ENCODE measurements around the gene DYNC1I1.

DYNC1I1 gene

GRCh38 chr7:95996886-95997285, 224.5 kb downstream of the DYNC1I1 start:
- Histone ChIP-seq H3K9me3 (ENCODE audit: insufficient read depth, low read depth, low read length) (no peaks in the 10 kb centered on the region), H3K79me2 (ENCODE audit: control insufficient read depth, insufficient read depth, low read length, poor library complexity) (no peaks in the 10 kb centered on the region), H3K36me3 (ENCODE audit: control insufficient read depth in 1 of 2, insufficient read depth in 2 of 2, low read length in 2 of 2) (no peaks in the 10 kb centered on the region), H3K18ac (ENCODE audit: low read length) (no peak overlapping the region), H2BK120ac (ENCODE audit: insufficient read depth, low read length, poor library complexity) (no peak overlapping the region), H2BK5ac (ENCODE audit: low read depth, low read length, poor library complexity) (no peak overlapping the region), H3K14ac (ENCODE audit: low read length) (no peak overlapping the region), H4K12ac (ENCODE audit: low read depth, low read length) (no peak overlapping the region), H3K79me1 (ENCODE audit: low read length) (no peaks in the 10 kb centered on the region), H4K91ac (ENCODE audit: low read depth, low read length) (no peak overlapping the region), H2BK12ac (ENCODE audit: low read length) (no peak overlapping the region), H3K27ac (ENCODE audit: low read depth, low read length) (no peak overlapping the region), H3K23ac (ENCODE audit: low read length) (no peak overlapping the region), H3K4ac (ENCODE audit: low read depth, low read length) (no peak overlapping the region), H3K9ac (ENCODE audit: low read length) (no peak overlapping the region), H2AFZ (ENCODE audit: insufficient read depth, low read length, poor library complexity) (no peak overlapping the region), H4K8ac (ENCODE audit: low read depth, low read length) (no peak overlapping the region), H3K27me3 (ENCODE audit: insufficient read depth, low read length) (no peaks in the 10 kb centered on the region), H3K4me2 (ENCODE audit: low read length) (no peak overlapping the region), H2AK5ac (ENCODE audit: low read length) (no peak overlapping the region), H3K4me1 (ENCODE audit: control insufficient read depth in 1 of 2, insufficient read depth in 2 of 2, low read length in 2 of 2) (no peaks in the 10 kb centered on the region), H3K4me3 (ENCODE audit: low read depth, low read length) (no peak overlapping the region)
- no CpG with 5 or more reads among the region's 1 CpG for WGBS (ENCODE audit: extremely low coverage, insufficient coverage, insufficient read length)
- DNase-seq, result no peak

GRCh38 chr7:95997632-95998031, 225.3 kb downstream of the DYNC1I1 start:
- no CpG with 5 or more reads among the region's 1 CpG for WGBS (ENCODE audit: extremely low coverage, insufficient coverage, insufficient read length)
- no peak overlapping the region for H2BK12ac ChIP-seq (ENCODE audit: low read length)
- H3K4ac ChIP-seq (ENCODE audit: low read depth, low read length), result no peak overlapping the region
- no peaks in the 10 kb centered on the region for H3K27me3 ChIP-seq (ENCODE audit: insufficient read depth, low read length)
- no peak overlapping the region for H3K27ac ChIP-seq (ENCODE audit: low read depth, low read length)
- H2BK5ac ChIP-seq (ENCODE audit: low read depth, low read length, poor library complexity), result no peak overlapping the region
- no peaks in the 10 kb centered on the region for H3K9me3 ChIP-seq (ENCODE audit: insufficient read depth, low read depth, low read length)
- no peak overlapping the region for H2BK120ac ChIP-seq (ENCODE audit: insufficient read depth, low read length, poor library complexity)
- no peak overlapping the region for H3K4me2 ChIP-seq (ENCODE audit: low read length)
- no peak overlapping the region for H3K18ac ChIP-seq (ENCODE audit: low read length)
- H3K23ac ChIP-seq (ENCODE audit: low read length), result no peak overlapping the region
- no peaks in the 10 kb centered on the region for H3K79me1 ChIP-seq (ENCODE audit: low read length)
- H3K4me1 ChIP-seq (ENCODE audit: control insufficient read depth in 1 of 2, insufficient read depth in 2 of 2, low read length in 2 of 2), result no peaks in the 10 kb centered on the region
- no peak overlapping the region for H3K14ac ChIP-seq (ENCODE audit: low read length)
- H4K12ac ChIP-seq (ENCODE audit: low read depth, low read length), result no peak overlapping the region
- DNase-seq, result no peak
- H3K9ac ChIP-seq (ENCODE audit: low read length), result no peak overlapping the region
- no peak overlapping the region for H3K4me3 ChIP-seq (ENCODE audit: low read depth, low read length)
- H3K36me3 ChIP-seq (ENCODE audit: control insufficient read depth in 1 of 2, insufficient read depth in 2 of 2, low read length in 2 of 2), result no peaks in the 10 kb centered on the region
- no peak overlapping the region for H2AK5ac ChIP-seq (ENCODE audit: low read length)
- H2AFZ ChIP-seq (ENCODE audit: insufficient read depth, low read length, poor library complexity), result no peak overlapping the region
- H4K91ac ChIP-seq (ENCODE audit: low read depth, low read length), result no peak overlapping the region
- no peak overlapping the region for H4K8ac ChIP-seq (ENCODE audit: low read depth, low read length)
- no peaks in the 10 kb centered on the region for H3K79me2 ChIP-seq (ENCODE audit: control insufficient read depth, insufficient read depth, low read length, poor library complexity)

GRCh38 chr7:95999481-95999880, 227.1 kb downstream of the DYNC1I1 start:
- Histone ChIP-seq H4K91ac (ENCODE audit: low read depth, low read length) (no peak overlapping the region), H3K9ac (ENCODE audit: low read length) (no peak overlapping the region), H3K27me3 (ENCODE audit: insufficient read depth, low read length) (no peaks in the 10 kb centered on the region), H3K4me1 (ENCODE audit: control insufficient read depth in 1 of 2, insufficient read depth in 2 of 2, low read length in 2 of 2) (no peaks in the 10 kb centered on the region), H3K79me2 (ENCODE audit: control insufficient read depth, insufficient read depth, low read length, poor library complexity) (no peaks in the 10 kb centered on the region), H3K4me3 (ENCODE audit: low read depth, low read length) (no peak overlapping the region), H4K12ac (ENCODE audit: low read depth, low read length) (no peak overlapping the region), H3K4me2 (ENCODE audit: low read length) (no peak overlapping the region), H2AFZ (ENCODE audit: insufficient read depth, low read length, poor library complexity) (no peak overlapping the region), H2BK120ac (ENCODE audit: insufficient read depth, low read length, poor library complexity) (no peak overlapping the region), H3K18ac (ENCODE audit: low read length) (no peak overlapping the region), H3K4ac (ENCODE audit: low read depth, low read length) (no peak overlapping the region), H3K14ac (ENCODE audit: low read length) (no peak overlapping the region), H3K79me1 (ENCODE audit: low read length) (no peaks in the 10 kb centered on the region), H2BK12ac (ENCODE audit: low read length) (no peak overlapping the region), H4K8ac (ENCODE audit: low read depth, low read length) (no peak overlapping the region), H3K27ac (ENCODE audit: low read depth, low read length) (no peak overlapping the region), H3K36me3 (ENCODE audit: control insufficient read depth in 1 of 2, insufficient read depth in 2 of 2, low read length in 2 of 2) (no peaks in the 10 kb centered on the region), H2BK5ac (ENCODE audit: low read depth, low read length, poor library complexity) (no peak overlapping the region), H3K23ac (ENCODE audit: low read length) (no peak overlapping the region), H3K9me3 (ENCODE audit: insufficient read depth, low read depth, low read length) (no peaks in the 10 kb centered on the region), H2AK5ac (ENCODE audit: low read length) (no peak overlapping the region)
- DNase-seq, result no peak
- no CpG with 5 or more reads among the region's 6 CpGs for WGBS (ENCODE audit: extremely low coverage, insufficient coverage, insufficient read length)

GRCh38 chr7:96004578-96004977, 232.2 kb downstream of the DYNC1I1 start:
- Histone ChIP-seq H2AFZ (ENCODE audit: insufficient read depth, low read length, poor library complexity) (no peak overlapping the region), H3K14ac (ENCODE audit: low read length) (no peak overlapping the region), H3K4me1 (ENCODE audit: control insufficient read depth in 1 of 2, insufficient read depth in 2 of 2, low read length in 2 of 2) (no peaks in the 10 kb centered on the region), H3K36me3 (ENCODE audit: control insufficient read depth in 1 of 2, insufficient read depth in 2 of 2, low read length in 2 of 2) (no peaks in the 10 kb centered on the region), H2BK12ac (ENCODE audit: low read length) (no peak overlapping the region), H3K9ac (ENCODE audit: low read length) (no peak overlapping the region), H3K18ac (ENCODE audit: low read length) (no peak overlapping the region), H3K4me3 (ENCODE audit: low read depth, low read length) (no peak overlapping the region), H4K8ac (ENCODE audit: low read depth, low read length) (no peak overlapping the region), H3K9me3 (ENCODE audit: insufficient read depth, low read depth, low read length) (no peaks in the 10 kb centered on the region), H3K27ac (ENCODE audit: low read depth, low read length) (no peak overlapping the region), H3K4me2 (ENCODE audit: low read length) (no peak overlapping the region), H2BK120ac (ENCODE audit: insufficient read depth, low read length, poor library complexity) (no peak overlapping the region), H3K79me2 (ENCODE audit: control insufficient read depth, insufficient read depth, low read length, poor library complexity) (no peaks in the 10 kb centered on the region), H3K27me3 (ENCODE audit: insufficient read depth, low read length) (no peaks in the 10 kb centered on the region), H4K12ac (ENCODE audit: low read depth, low read length) (no peak overlapping the region), H2AK5ac (ENCODE audit: low read length) (no peak overlapping the region), H3K79me1 (ENCODE audit: low read length) (no peaks in the 10 kb centered on the region), H3K23ac (ENCODE audit: low read length) (no peak overlapping the region), H2BK5ac (ENCODE audit: low read depth, low read length, poor library complexity) (no peak overlapping the region), H3K4ac (ENCODE audit: low read depth, low read length) (no peak overlapping the region), H4K91ac (ENCODE audit: low read depth, low read length) (no peak overlapping the region)
- no peak for DNase-seq

All from trophoblast cell (in vitro differentiated cells and primary cell).